Sigmoid colon (tissue), 7 donors: ENCODE data around the gene SPRED2. TPM values are rescaled to one million over a fixed set of nuclear protein-coding genes. Genes with fewer than 3 reads are reported as not detected.

Source experiments
- DNase-seq: peaks from one replicate; pipeline ENCODE4 v3.0.0-alpha.2; 2019
- H3K27ac ChIP-seq, 4 donors: fragments of 200-600 bp; sonication (generic); one replicate each; pipeline ENCODE4 v1.5.1; 2016 to 2019; ENCODE audit warnings: mild to moderate bottlenecking in 1 of 4
- H3K27me3 ChIP-seq, 3 donors: fragments of 200-600 bp; sonication (generic); one replicate each; pipeline ENCODE4 v1.5.1; 2019; ENCODE audit warnings: mild to moderate bottlenecking in 1 of 3
- H3K36me3 ChIP-seq, 4 donors: fragments of 200-600 bp; sonication (generic); one replicate each; pipeline ENCODE4 v1.5.1; 2016 to 2019
- H3K4me1 ChIP-seq, 4 donors: fragments of 200-600 bp; sonication (generic); one replicate each; pipeline ENCODE4 v1.5.1; 2017 to 2019
- H3K4me3 ChIP-seq, 4 donors: fragments of 200-600 bp; sonication (generic); one replicate each; pipeline ENCODE4 v1.5.1; 2017 to 2019; ENCODE audit warnings: mild to moderate bottlenecking in 2 of 4, moderate library complexity in 1 of 4
- H3K9me3 ChIP-seq, 4 donors: fragments of 200-600 bp in 3 of 4; sonication (generic) in 3 of 4; one replicate each; pipeline versions ENCODE4 v1.5.1 to v1.6.1; 2013 to 2019
- EP300 ChIP-seq, 4 donors: sonication (generic); formaldehyde crosslinking; IDR thresholded peaks; one replicate each; pipeline ENCODE4 v1.6.1; 2017; ENCODE audit warnings: antibody characterized with exemption in 4 of 4
- POLR2A ChIP-seq, 2 donors: fragments of 450-650 bp; IDR thresholded peaks; one replicate each; pipeline ENCODE4 v1.6.1; 2016; ENCODE audit warnings: antibody characterized with exemption in 2 of 2, mild to moderate bottlenecking in 2 of 2, moderate library complexity in 2 of 2
- POLR2AphosphoS5 ChIP-seq, 4 donors: sonication (generic); formaldehyde crosslinking; IDR thresholded peaks; one replicate each; pipeline ENCODE4 v1.6.1; 2017; ENCODE audit warnings: antibody characterized with exemption in 4 of 4
- WGBS, 2 donors: extraction: QIAGEN DNeasy Blood & Tissue Kit; methylation state at CpG; one replicate each; pipeline ENCODE4 v1.1.7; 2013; 5-methylcytosine and 5-hydroxymethylcytosine counted together
- intact Hi-C: fragments of 100-400 bp; cut with DNase I; formaldehyde crosslinking; loops from one replicate; pipeline ENCODE4 v1.15.1; 2023
- polyA plus RNA-seq, 3 donors: library from polyadenylated mRNA; stranded (reverse); fragments of 200-250 nt; gene quantifications; one replicate each; pipeline ENCODE4 v1.2.3, GENCODE V29; 2013
- total RNA-seq, 4 donors: library from RNA; depleted of rRNA; stranded (reverse); fragments of >200 nt; gene quantifications; one replicate each; pipeline ENCODE4 v1.1.0, GENCODE V29; 2016
- TF ChIP-seq, protein P1 (sequence below), 4 experiments: fragments of 450-650 bp in 3 of 4; fragments of 200-600 bp in 1 of 4; IDR thresholded peaks; one replicate each; pipeline ENCODE4 v1.5.1; 2016 to 2019; ENCODE audit warnings: antibody characterized with exemption in 4 of 4, mild to moderate bottlenecking in 3 of 4, moderate library complexity in 2 of 4
- donor health status: healthy with polysubstance abuse.
- donor health status: Bipolar disorder and iron deficiency.
- donor health status: healthy.

SPRED2 gene
- total and polyA plus RNA-seq, 7 donors, result 6.1 to 31.2 (median 13.0) TPM

DNA sequence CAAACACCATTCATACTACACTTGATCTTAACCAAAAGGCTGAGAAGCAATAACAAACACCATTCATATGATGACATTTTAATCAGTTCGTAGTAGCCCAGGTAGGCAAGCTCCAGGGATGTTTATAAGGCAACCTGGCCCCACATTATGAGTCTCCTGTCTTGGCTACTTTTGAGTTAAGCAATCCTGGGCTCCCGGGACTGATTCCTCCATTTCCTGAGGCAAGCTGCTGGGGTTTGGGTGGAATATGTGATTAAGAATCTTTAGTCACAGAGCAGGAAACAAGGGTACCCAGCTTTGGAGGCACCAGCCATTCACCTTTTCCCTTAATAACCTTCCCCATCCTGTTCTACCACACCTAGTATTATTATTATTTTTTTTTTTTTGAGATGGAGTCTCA, 24.5 kb upstream of the SPRED2 start:
- Histone ChIP-seq H3K4me1 (no peaks in the 10 kb centered on the region), H3K27me3 (no peaks in the 10 kb centered on the region)

DNA sequence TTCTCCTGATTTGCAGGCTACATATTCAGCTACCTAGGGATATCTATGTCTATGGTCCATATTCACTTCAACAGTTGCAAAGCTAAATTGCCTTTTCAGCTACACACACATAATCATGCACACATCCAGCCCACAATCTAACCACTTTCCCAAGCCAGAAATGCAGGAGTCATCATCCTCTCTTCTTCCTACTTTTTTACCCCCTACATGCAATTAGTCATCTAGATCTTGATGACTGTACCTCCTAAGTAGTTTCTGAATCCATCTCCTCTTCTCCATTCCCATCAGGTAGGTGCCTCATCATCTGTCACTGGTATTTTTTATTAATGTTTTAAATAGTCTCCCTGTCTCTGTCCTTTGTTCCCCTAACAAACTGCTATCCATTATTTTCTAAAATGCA, 23.7 kb upstream of the SPRED2 start:
- TF ChIP-seq POLR2AphosphoS5 (IDR thresholded peaks at IDR 0.05) (no peak), EP300 (IDR thresholded peaks at IDR 0.05) (no peak), POLR2A (IDR thresholded peaks at IDR 0.05) (no peak)
- TF ChIP-seq, protein P1, sequence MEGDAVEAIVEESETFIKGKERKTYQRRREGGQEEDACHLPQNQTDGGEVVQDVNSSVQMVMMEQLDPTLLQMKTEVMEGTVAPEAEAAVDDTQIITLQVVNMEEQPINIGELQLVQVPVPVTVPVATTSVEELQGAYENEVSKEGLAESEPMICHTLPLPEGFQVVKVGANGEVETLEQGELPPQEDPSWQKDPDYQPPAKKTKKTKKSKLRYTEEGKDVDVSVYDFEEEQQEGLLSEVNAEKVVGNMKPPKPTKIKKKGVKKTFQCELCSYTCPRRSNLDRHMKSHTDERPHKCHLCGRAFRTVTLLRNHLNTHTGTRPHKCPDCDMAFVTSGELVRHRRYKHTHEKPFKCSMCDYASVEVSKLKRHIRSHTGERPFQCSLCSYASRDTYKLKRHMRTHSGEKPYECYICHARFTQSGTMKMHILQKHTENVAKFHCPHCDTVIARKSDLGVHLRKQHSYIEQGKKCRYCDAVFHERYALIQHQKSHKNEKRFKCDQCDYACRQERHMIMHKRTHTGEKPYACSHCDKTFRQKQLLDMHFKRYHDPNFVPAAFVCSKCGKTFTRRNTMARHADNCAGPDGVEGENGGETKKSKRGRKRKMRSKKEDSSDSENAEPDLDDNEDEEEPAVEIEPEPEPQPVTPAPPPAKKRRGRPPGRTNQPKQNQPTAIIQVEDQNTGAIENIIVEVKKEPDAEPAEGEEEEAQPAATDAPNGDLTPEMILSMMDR (IDR thresholded peaks at IDR 0.05), result no peak
- no peak overlapping the region for H3K27ac ChIP-seq
- intact Hi-C loops, result no loop called here
- DNase-seq, result no peak
- no peaks in the 10 kb centered on the region for H3K27me3 ChIP-seq
- no peaks in the 10 kb centered on the region for H3K9me3 ChIP-seq
- no peaks in the 10 kb centered on the region for H3K36me3 ChIP-seq
- no peak overlapping the region for H3K4me3 ChIP-seq
- H3K4me1 ChIP-seq, result no peaks in the 10 kb centered on the region

More for the DNA sequence above, 24.5 kb upstream of the SPRED2 start:
- Histone ChIP-seq H3K9me3 (no peaks in the 10 kb centered on the region), H3K27ac (no peak overlapping the region), H3K36me3 (no peaks in the 10 kb centered on the region), H3K4me3 (no peak overlapping the region)
- TF ChIP-seq, protein P1 (IDR thresholded peaks at IDR 0.05), result no peak
- TF ChIP-seq POLR2A (IDR thresholded peaks at IDR 0.05) (no peak), EP300 (IDR thresholded peaks at IDR 0.05) (no peak), POLR2AphosphoS5 (IDR thresholded peaks at IDR 0.05) (no peak)
- 77 to 86% methylated on average over 2 of the region's 2 CpGs for WGBS, 2 donors
- intact Hi-C loops, result no loop called here
- DNase-seq, result no peak

GRCh38 chr2:65453916-65454315, 21.5 kb upstream of the SPRED2 start:
- H3K4me1 ChIP-seq, result no peaks in the 10 kb centered on the region
- no peak overlapping the region for H3K4me3 ChIP-seq
- no peak for DNase-seq
- H3K36me3 ChIP-seq, result no peaks in the 10 kb centered on the region
- no peak overlapping the region for H3K27ac ChIP-seq
- H3K9me3 ChIP-seq, result no peaks in the 10 kb centered on the region
- no peak for TF ChIP-seq POLR2AphosphoS5 (IDR thresholded peaks at IDR 0.05)
- no peak for TF ChIP-seq POLR2A (IDR thresholded peaks at IDR 0.05)
- TF ChIP-seq, protein P1 (IDR thresholded peaks at IDR 0.05), result no peak
- no peak for TF ChIP-seq EP300 (IDR thresholded peaks at IDR 0.05)
- no peaks in the 10 kb centered on the region for H3K27me3 ChIP-seq
- 97 to 98% methylated on average over 1 of the region's 1 CpG for WGBS, 2 donors
- intact Hi-C loops, result no loop called here

GRCh38 chr2:65452150-65452895, 19.9 kb upstream of the SPRED2 start:
- Histone ChIP-seq H3K36me3 (no peaks in the 10 kb centered on the region), H3K27me3 (no peaks in the 10 kb centered on the region), H3K4me1 (no peaks in the 10 kb centered on the region), H3K27ac (no peak overlapping the region), H3K4me3 (no peak overlapping the region), H3K9me3 (no peaks in the 10 kb centered on the region)
- 71 to 73% methylated on average over 5 of the region's 5 CpGs for WGBS, 2 donors
- TF ChIP-seq POLR2AphosphoS5 (IDR thresholded peaks at IDR 0.05) (no peak), POLR2A (IDR thresholded peaks at IDR 0.05) (no peak), EP300 (IDR thresholded peaks at IDR 0.05) (no peak)
- TF ChIP-seq, protein P1 (IDR thresholded peaks at IDR 0.05), result no peak
- DNase-seq, result no peak
- intact Hi-C loops, result no loop called here

GRCh38 chr2:65450810-65451209, 18.4 kb upstream of the SPRED2 start:
- TF ChIP-seq POLR2AphosphoS5 (IDR thresholded peaks at IDR 0.05) (no peak), EP300 (IDR thresholded peaks at IDR 0.05) (no peak), POLR2A (IDR thresholded peaks at IDR 0.05) (no peak)
- TF ChIP-seq, protein P1 (IDR thresholded peaks at IDR 0.05), result no peak
- WGBS, 2 donors, result 10 to 41% methylated on average over 1 of the region's 1 CpG
- H3K4me1 ChIP-seq, result no peaks in the 10 kb centered on the region

More at GRCh38 chr2:65450810-65451209, 18.4 kb upstream of the SPRED2 start:
- H3K27me3 ChIP-seq, result no peaks in the 10 kb centered on the region
- H3K27ac ChIP-seq, result no peak overlapping the region
- H3K36me3 ChIP-seq, result no peaks in the 10 kb centered on the region
- DNase-seq, result no peak
- H3K9me3 ChIP-seq, result no peaks in the 10 kb centered on the region
- intact Hi-C loops, result no loop called here
- H3K4me3 ChIP-seq, result no peak overlapping the region
